Activated T-helper 2 cell treated with anti-CD3 and anti-CD28 coated beads, Interferon-gamma antibody, Interleukin-2, Interleukin-4, amounts not matched to agents 10 μg/mL and 5 μg/mL and 100 μg/mL, durations not matched to agents 14 hours and 24 hours and 36 hours (primary cell): Measurements from ENCODE around the gene SUCNR1. TPM values are rescaled to one million over a fixed set of nuclear protein-coding genes. Genes with fewer than 3 reads are reported as not detected.
"Not testable (repeated sequence)": the region's sequence is repeated elsewhere in the genome, so short reads cannot be mapped to it uniquely, and the experiment has no call there.

Experiments
- DNase-seq: peaks from one replicate; pipeline ENCODE4 v3.0.0; 2021; ENCODE audit warnings: low spot score
- H3K27ac Mint-ChIP-seq: one replicate; pipeline ENCODE4 v1.8.0; 2021; ENCODE audit warnings: mixed read lengths
- H3K27me3 Mint-ChIP-seq: one replicate; pipeline ENCODE4 v1.8.0; 2021; ENCODE audit warnings: low read depth, mixed read lengths
- H3K36me3 Mint-ChIP-seq: one replicate; pipeline ENCODE4 v1.8.0; 2021; ENCODE audit warnings: low read depth, mixed read lengths
- H3K4me1 Mint-ChIP-seq: one replicate; pipeline ENCODE4 v1.8.0; 2021; ENCODE audit warnings: low read depth, mixed read lengths
- H3K4me3 Mint-ChIP-seq: one replicate; pipeline ENCODE4 v1.8.0; 2021; ENCODE audit warnings: low read depth, mild to moderate bottlenecking, moderate library complexity, mixed read lengths
- H3K9me3 Mint-ChIP-seq: one replicate; pipeline ENCODE4 v1.8.0; 2021; ENCODE audit warnings: mixed read lengths
- intact Hi-C: fragments of 100-400 bp; cut with micrococcal nuclease; formaldehyde crosslinking; loops from one replicate; pipeline ENCODE4 v1.15.1; 2023
- total RNA-seq: library from RNA; stranded (reverse); gene quantifications from 2 replicates; pipeline ENCODE4 v1.2.3, GENCODE V29; 2022

The SUCNR1 gene
- total RNA-seq, 1 donor from 2014 or later = not detected

DNA sequence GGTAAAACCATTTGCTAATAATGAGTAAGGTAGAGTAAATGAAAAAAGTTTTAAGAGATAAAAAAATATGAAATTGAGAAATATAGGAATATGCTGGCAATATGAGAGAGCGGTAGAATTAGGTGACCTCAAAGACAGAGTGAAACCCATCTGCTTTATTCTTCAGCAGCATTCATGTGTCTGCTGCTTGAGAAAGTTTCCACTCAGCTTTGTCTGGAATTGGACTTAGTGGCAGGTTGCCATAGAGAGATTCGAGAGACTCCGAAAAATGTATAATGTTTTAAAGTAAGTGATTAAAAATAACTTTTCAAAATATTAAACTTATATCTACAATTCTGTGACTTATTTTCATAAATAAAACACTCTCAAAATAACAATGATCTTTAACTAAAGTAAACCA is 5.0 kb downstream of the SUCNR1 start:
- H3K27me3 Mint-ChIP-seq = peaks cover 11% of the 10 kb centered on the region
- no peak for DNase-seq
- intact Hi-C loops = loop anchor here (10.0 kb wide), 1 partner anchor 574 kb away; no protein-coding TSS in a partner anchor
- H3K27ac Mint-ChIP-seq = no peak overlapping the region
- H3K4me3 Mint-ChIP-seq = no peak overlapping the region
- no peaks in the 10 kb centered on the region for H3K9me3 Mint-ChIP-seq
- H3K36me3 Mint-ChIP-seq = no peaks in the 10 kb centered on the region
- peaks cover 10% of the 10 kb centered on the region for H3K4me1 Mint-ChIP-seq

DNA sequence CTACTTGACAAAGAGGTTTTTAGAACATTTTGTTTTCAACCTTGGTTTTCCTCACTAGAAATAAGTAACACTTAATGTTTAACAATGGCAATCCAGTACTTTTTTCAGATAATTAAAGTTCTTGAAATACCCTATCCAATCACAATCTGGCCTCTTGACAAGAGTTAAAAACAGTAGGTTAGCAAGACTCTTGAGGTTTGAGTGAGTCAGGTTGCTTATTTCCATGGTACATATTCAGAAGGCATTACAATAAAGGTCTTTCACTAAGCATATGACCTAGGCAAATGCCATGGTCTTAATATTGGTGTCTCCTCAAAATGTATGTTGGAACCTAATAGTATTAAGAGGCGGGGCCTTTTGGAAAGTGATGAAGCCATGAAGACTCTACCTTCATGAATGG is 5.6 kb downstream of the SUCNR1 start:
- no peak for DNase-seq
- intact Hi-C loops = loop anchor here (10.0 kb wide), 1 partner anchor 574 kb away; no protein-coding TSS in a partner anchor
- Mint-ChIP-seq H3K36me3 (no peaks in the 10 kb centered on the region), H3K27me3 (peaks cover 11% of the 10 kb centered on the region), H3K4me3 (no peak overlapping the region), H3K27ac (no peak overlapping the region), H3K4me1 (peaks cover 12% of the 10 kb centered on the region), H3K9me3 (no peaks in the 10 kb centered on the region)

DNA sequence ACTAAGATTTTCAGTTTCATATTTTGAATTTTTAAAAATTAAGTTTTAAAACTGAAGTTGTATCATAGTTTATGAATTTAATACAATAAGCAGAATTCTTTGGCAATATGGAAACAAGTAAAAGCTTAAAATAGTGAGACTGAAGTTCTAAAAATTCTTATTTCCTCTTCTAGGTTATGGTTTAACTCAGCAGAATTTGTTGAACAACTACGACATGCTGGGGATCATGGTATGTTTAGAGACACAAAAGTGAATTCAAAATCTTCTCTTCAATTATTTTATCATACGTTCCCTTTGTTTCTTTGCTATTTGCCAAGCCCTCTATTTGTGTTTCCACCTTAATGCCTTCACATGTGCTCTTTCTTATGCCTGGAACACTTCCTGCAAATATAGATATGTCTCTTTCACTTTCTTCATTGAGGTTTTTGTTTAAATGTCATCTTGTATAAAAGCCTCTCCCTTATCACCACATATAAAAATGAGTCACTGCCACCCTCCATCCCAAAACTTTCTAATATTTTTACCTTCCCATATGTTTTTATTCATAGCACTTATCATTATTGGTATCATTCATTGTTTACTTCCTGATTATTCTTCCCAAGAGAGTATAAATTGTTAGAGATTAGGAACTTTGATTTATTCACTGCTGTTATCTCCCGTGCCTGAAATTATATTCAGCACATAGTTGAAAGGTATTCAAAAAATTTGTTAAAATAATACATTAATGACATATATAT is 6.4 kb downstream of the SUCNR1 start:
- no peaks in the 10 kb centered on the region for H3K36me3 Mint-ChIP-seq
- H3K4me3 Mint-ChIP-seq = no peak overlapping the region
- H3K27ac Mint-ChIP-seq = peak overlapping the region; percentile 0
- no peaks in the 10 kb centered on the region for H3K9me3 Mint-ChIP-seq
- peaks cover 13% of the 10 kb centered on the region for H3K27me3 Mint-ChIP-seq
- DNase-seq = no peak
- H3K4me1 Mint-ChIP-seq = peaks cover 12% of the 10 kb centered on the region
- intact Hi-C loops = loop anchor here (2.0 to 10.0 kb wide), 2 partner anchors 15 to 575 kb away; no protein-coding TSS in a partner anchor

DNA sequence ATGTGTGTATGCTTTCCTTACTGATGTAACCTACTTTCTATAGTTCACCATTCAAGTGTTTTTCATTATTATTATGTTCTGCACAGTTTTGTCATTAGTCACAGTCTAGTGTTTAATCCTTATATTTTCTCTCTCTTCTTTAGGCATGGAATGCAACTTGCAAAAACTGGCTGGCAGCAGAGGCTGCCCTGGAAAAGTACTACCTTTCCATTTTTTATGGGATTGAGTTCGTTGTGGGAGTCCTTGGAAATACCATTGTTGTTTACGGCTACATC is 6.9 kb downstream of the SUCNR1 start:
- intact Hi-C loops = loop anchor here (2.0 kb wide), 1 partner anchor 14 kb away; no protein-coding TSS in a partner anchor
- Mint-ChIP-seq H3K4me3 (no peak overlapping the region), H3K9me3 (no peaks in the 10 kb centered on the region), H3K4me1 (peaks cover 14% of the 10 kb centered on the region), H3K27ac (no peak overlapping the region), H3K27me3 (peaks cover 13% of the 10 kb centered on the region), H3K36me3 (peaks cover 2% of the 10 kb centered on the region)
- DNase-seq = no peak

DNA sequence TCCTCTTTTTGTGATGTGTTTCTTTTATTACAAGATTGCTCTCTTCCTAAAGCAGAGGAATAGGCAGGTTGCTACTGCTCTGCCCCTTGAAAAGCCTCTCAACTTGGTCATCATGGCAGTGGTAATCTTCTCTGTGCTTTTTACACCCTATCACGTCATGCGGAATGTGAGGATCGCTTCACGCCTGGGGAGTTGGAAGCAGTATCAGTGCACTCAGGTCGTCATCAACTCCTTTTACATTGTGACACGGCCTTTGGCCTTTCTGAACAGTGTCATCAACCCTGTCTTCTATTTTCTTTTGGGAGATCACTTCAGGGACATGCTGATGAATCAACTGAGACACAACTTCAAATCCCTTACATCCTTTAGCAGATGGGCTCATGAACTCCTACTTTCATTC is 7.7 kb downstream of the SUCNR1 start:
- H3K4me1 Mint-ChIP-seq = peaks cover 15% of the 10 kb centered on the region
- H3K9me3 Mint-ChIP-seq = no peaks in the 10 kb centered on the region
- peaks cover 5% of the 10 kb centered on the region for H3K36me3 Mint-ChIP-seq
- peaks cover 8% of the 10 kb centered on the region for H3K27me3 Mint-ChIP-seq
- intact Hi-C loops = loop anchor here (2.0 kb wide), 1 partner anchor 14 kb away; no protein-coding TSS in a partner anchor
- H3K4me3 Mint-ChIP-seq = no peak overlapping the region
- no peak overlapping the region for H3K27ac Mint-ChIP-seq
- no peak for DNase-seq

DNA sequence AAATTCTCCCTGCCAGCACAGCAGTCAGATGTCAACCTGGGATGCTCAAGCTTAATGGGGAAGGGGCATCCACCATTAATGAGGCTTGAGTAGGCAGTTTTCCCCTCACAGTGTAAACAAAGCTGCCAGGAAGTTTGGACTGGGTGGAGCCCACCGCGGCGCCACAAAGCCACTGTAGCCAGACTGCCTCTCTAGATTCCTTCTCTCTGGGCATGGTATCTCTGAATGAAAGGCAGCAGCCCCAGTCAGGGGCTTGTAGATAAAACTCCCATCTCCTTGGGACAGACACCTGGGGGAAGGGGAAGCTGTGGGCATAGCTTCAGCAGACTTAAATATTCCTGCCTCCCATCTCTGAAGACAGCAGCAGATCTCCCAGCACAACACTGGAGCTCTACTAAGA is 12.0 kb downstream of the SUCNR1 start:
- H3K27me3 Mint-ChIP-seq, H3K4me3 Mint-ChIP-seq, H3K27ac Mint-ChIP-seq, H3K36me3 Mint-ChIP-seq, H3K9me3 Mint-ChIP-seq, intact Hi-C loops, DNase-seq: not testable (repeated sequence)
- H3K4me1 Mint-ChIP-seq = peaks cover 14% of the 10 kb centered on the region

DNA sequence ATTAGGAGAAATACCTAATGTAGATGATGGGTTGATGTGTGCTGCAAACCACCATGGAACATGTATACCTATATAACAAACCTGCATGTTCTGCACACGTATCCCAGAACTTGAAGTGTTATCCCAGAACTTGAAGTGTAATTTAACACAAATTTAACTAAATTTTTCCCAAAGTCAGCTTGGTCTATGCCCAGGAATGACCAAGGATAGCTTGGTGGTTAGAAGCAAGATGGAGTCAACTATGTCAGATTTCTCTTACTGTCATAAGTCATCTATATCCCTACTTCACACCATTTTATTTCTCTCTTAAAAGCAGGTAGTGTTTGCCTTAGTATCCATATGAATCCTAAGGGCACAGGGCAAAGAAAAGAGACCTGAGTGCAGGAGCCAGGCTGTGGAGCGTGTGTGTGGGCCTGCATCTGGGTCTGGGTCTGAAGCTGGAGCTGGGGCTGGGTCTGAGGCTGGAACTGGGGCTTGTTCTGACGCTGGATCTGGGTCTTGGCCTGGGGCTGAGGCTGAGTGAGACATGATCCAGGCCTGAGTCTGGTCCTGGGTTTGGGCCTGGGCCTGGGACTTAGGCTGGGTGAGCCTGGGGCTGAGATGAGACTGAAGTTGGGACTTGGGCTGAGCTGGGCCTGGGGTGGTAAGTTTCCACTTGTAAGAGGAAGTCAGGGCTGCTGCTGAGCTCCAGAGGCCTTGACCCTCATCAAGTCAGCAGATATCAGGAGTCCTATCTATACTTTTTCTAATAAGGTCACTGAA is 14.2 kb downstream of the SUCNR1 start:
- Mint-ChIP-seq H3K4me1 (peaks cover 22% of the 10 kb centered on the region), H3K36me3 (peaks cover 11% of the 10 kb centered on the region)
- H3K27me3 Mint-ChIP-seq, H3K9me3 Mint-ChIP-seq, DNase-seq, H3K27ac Mint-ChIP-seq, intact Hi-C loops, H3K4me3 Mint-ChIP-seq: not testable (repeated sequence)

DNA sequence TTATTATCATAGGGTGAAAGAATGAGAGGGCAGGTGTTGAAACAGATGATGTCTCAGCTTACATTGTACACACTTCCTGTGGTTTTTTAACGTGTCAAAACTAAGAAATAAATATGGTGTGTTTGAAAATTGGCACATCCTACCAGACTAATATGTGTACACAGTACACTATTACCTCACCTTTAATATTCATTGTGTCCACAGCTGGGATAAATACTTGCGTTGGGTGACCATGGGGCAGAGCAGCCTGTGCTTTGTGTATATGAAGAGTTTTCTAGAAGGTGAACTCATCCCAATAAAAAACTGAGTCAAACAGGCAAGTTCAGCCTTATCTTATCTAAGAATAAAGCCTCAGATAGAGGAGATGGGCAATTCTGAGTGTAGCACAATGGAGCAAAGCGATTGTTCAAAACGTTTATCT is 17.3 kb downstream of the SUCNR1 start:
- no peak for DNase-seq
- peaks cover 11% of the 10 kb centered on the region for H3K36me3 Mint-ChIP-seq
- intact Hi-C loops = loop anchor here (10.0 kb wide), 1 partner anchor 804 kb away; no protein-coding TSS in a partner anchor
- peaks cover 9% of the 10 kb centered on the region for H3K9me3 Mint-ChIP-seq
- H3K4me3 Mint-ChIP-seq = no peak overlapping the region
- peak overlapping the region; percentile 35 for H3K27ac Mint-ChIP-seq
- peaks cover 22% of the 10 kb centered on the region for H3K4me1 Mint-ChIP-seq
- no peaks in the 10 kb centered on the region for H3K27me3 Mint-ChIP-seq

DNA sequence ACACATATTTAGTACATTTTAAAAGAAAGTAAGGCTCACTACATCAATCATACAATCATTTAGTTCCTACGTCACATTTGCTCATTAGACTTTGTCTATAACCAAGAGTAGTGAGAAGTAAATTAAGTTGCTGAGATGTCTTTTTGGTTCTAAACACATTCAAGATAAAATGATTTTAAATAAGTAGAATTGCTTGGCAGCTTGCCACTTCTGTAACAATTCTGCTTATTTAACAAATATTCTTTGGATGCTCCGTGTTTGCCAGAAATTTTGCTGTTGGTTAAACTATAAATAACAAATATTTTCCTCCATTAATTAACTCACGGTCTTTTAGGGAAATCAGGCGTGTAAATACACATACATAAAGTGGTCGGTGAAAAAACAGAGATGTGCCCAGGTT is 18.3 kb downstream of the SUCNR1 start:
- Mint-ChIP-seq H3K4me1 (peaks cover 30% of the 10 kb centered on the region), H3K4me3 (no peak overlapping the region), H3K9me3 (peaks cover 9% of the 10 kb centered on the region), H3K27ac (no peak overlapping the region), H3K36me3 (peaks cover 11% of the 10 kb centered on the region), H3K27me3 (no peaks in the 10 kb centered on the region)
- no peak for DNase-seq
- intact Hi-C loops = loop anchor here (10.0 kb wide), 1 partner anchor 803 kb away; no protein-coding TSS in a partner anchor

DNA sequence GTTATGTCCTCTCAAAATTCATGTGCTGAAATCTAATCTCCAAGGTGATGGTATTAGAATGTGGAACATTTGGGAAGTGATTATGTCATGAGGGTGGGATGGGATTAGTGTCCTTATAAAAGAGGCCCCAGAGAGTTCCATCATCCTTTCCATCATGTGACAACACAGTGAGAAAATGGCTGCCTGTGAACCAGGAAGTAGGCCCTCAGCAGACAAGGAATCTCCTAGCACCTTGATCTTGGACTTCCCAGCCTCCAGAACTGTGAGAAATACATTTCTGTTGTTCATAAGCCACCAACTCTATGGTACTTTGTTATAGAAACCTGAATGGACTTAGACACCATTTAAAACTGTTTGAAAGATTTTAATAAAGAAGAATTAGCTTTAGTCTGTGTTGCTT is 20.8 kb downstream of the SUCNR1 start:
- intact Hi-C loops = loop anchor here (2.0 to 10.0 kb wide), 2 partner anchors 13 to 801 kb away; no protein-coding TSS in a partner anchor
- H3K4me3 Mint-ChIP-seq = no peak overlapping the region
- peaks cover 9% of the 10 kb centered on the region for H3K9me3 Mint-ChIP-seq
- peaks cover 31% of the 10 kb centered on the region for H3K4me1 Mint-ChIP-seq
- H3K27ac Mint-ChIP-seq = no peak overlapping the region
- peaks cover 11% of the 10 kb centered on the region for H3K36me3 Mint-ChIP-seq
- DNase-seq = no peak
- no peaks in the 10 kb centered on the region for H3K27me3 Mint-ChIP-seq

DNA sequence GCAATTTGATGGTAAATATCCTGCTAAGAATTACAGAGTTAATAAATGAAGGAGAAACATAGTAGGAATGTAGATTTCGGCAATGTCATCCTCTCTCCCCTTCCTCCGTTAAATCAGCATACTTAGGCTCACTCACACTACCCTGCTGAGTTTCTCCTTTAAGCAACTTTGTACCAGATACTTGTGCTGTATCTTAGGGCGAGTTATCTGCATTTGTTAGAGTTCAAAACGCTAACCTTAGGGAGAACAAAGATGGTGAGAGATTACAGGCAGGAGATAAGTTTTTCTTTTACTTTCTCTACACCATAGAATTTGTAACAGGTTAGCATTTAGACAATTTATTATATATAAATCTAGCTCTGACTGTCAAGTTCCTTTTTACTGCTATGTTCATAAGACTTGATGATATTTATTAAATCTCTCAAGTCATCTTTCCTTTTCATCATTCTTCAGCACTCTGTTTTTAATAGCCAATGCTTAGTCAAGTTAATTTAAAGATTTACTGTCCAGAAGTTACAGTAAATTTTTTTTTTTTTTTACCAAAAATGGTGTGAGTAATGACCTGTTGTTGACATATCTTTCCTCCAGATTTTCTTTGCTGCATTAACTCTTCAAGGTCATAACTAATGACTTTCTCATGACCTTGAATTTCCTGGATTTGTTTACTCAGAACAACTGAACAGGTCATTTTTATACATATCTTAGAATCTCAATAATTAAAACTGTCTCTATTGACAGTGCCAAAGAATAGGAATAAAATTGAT is 22.2 kb downstream of the SUCNR1 start:
- intact Hi-C loops = loop anchor here (2.0 to 10.0 kb wide), 4 partner anchors 15 to 799 kb away; no protein-coding TSS in a partner anchor
- Mint-ChIP-seq H3K9me3 (peaks cover 6% of the 10 kb centered on the region), H3K4me1 (peaks cover 34% of the 10 kb centered on the region), H3K27ac (peak overlapping the region; percentile 35), H3K4me3 (no peak overlapping the region), H3K36me3 (peaks cover 8% of the 10 kb centered on the region), H3K27me3 (peaks cover 3% of the 10 kb centered on the region)
- DNase-seq = no peak

DNA sequence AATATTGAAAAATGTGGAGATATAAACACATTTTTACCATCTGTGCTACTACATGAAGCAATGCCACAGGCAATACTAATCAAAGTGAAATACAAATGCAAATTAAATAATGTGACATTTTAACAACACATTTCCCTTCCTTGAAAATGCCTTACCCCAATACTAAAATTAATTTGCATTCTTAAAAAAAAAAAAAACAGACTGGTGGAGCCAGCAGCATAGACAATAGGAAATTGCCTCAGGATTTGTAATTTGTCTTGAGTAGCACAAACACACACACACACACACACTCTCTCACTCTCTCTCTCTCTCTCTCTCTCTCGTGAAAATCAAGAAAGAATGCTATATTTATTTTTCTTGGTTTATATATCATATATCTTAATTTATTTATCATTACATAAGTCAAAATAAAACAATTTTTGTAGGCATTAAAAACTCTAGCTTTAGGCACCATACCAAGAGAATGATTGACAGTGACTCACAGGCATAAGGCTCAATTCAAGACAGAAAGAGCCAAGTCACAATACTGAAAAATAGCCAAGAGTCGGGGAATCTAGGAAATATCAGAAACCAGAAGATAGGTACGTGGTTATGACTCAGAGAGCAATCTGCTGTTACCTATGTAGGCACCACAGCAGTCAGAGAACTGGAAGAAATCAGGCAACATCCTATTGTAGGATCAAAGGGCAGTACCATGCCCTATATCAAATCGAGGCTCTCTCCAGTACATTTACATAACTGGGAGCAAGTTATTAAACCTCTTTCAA is 23.0 kb downstream of the SUCNR1 start:
- Mint-ChIP-seq H3K4me3 (no peak overlapping the region), H3K27me3 (peaks cover 4% of the 10 kb centered on the region), H3K9me3 (peaks cover 6% of the 10 kb centered on the region), H3K4me1 (peaks cover 35% of the 10 kb centered on the region), H3K27ac (no peak overlapping the region), H3K36me3 (peaks cover 4% of the 10 kb centered on the region)
- intact Hi-C loops = loop anchor here (5.0 to 10.0 kb wide), 3 partner anchors 589 to 798 kb away; no protein-coding TSS in a partner anchor
- no peak for DNase-seq
